Limb (tissue), 2 donors: ENCODE data around the gene PARD3.
A peak's percentile ranks its signal among the peaks of the same experiment; 100 is the strongest.
"Not testable (repeated sequence)": the region's sequence is repeated elsewhere in the genome, so short reads cannot be mapped to it uniquely, and the experiment has no call there.

ENCODE experiments used
- DNase-seq, 2 donors: peaks; one replicate each; pipeline ENCODE4 v3.0.0-alpha.2; 2016; ENCODE audit errors: extremely low spot score in 2 of 2

The PARD3 gene

GRCh38 chr10:34717429-34717828, 97.7 kb downstream of the PARD3 start:
- DNase-seq, result no peak

- DNase-seq, result no peak
Observed at GRCh38 chr10:34716958-34717357, 98.1 kb downstream of the PARD3 start.

GRCh38 chr10:34716234-34716633, 98.9 kb downstream of the PARD3 start:
- DNase-seq, result no peak

- DNase-seq, result no peak
Observed at GRCh38 chr10:34715511-34716187, 99.4 kb downstream of the PARD3 start.

GRCh38 chr10:34713875-34714274, 101.2 kb downstream of the PARD3 start:
- no peak for DNase-seq

GRCh38 chr10:34711500-34711899, 103.6 kb downstream of the PARD3 start:
- DNase-seq, result no peak

- no peak for DNase-seq
Observed at GRCh38 chr10:34710391-34710751, 104.7 kb downstream of the PARD3 start.

- DNase-seq, result no peak
Observed at GRCh38 chr10:34709637-34710390, 105.3 kb downstream of the PARD3 start.

- peak in 1 of 2 donors; percentile 36 for DNase-seq
Observed at GRCh38 chr10:34707656-34708055, 107.4 kb downstream of the PARD3 start.

- DNase-seq, result not testable (repeated sequence)
Observed at GRCh38 chr10:34706992-34707391, 108.1 kb downstream of the PARD3 start.

GRCh38 chr10:34706147-34706546, 108.9 kb downstream of the PARD3 start:
- DNase-seq, result no peak

- no peak for DNase-seq
Observed at GRCh38 chr10:34705563-34705962, 109.5 kb downstream of the PARD3 start.

GRCh38 chr10:34704526-34705184, 110.4 kb downstream of the PARD3 start:
- DNase-seq, result no peak

- DNase-seq, result no peak
Observed at GRCh38 chr10:34702982-34703381, 112.1 kb downstream of the PARD3 start.

GRCh38 chr10:34702093-34702937, 112.8 kb downstream of the PARD3 start:
- DNase-seq, result no peak

- no peak for DNase-seq
Observed at GRCh38 chr10:34701194-34701593, 113.9 kb downstream of the PARD3 start.

- DNase-seq, result not testable (repeated sequence)
Observed at GRCh38 chr10:34700752-34701151, 114.3 kb downstream of the PARD3 start.

- DNase-seq, result no peak
Observed at GRCh38 chr10:34699904-34700517, 115.1 kb downstream of the PARD3 start.

GRCh38 chr10:34698979-34699378, 116.1 kb downstream of the PARD3 start:
- DNase-seq, result no peak

- DNase-seq, result no peak
Observed at GRCh38 chr10:34698248-34698831, 116.8 kb downstream of the PARD3 start.
